MM.1S (cell line): Measurements from ENCODE around the gene WDR45B.

Experiments
- DNase-seq: peaks from one replicate; pipeline ENCODE4 v3.0.0-alpha.2; 2015
- H2AFZ ChIP-seq: fragments of 300-600 bp; sonication (generic); 2 replicates; pipeline ENCODE4 v1.6.0; 2016; ENCODE audit warnings: antibody characterized with exemption, low read length
- H3F3A ChIP-seq: fragments of 300-600 bp; sonication (generic); 2 replicates; pipeline ENCODE4 v1.6.1; 2016; ENCODE audit warnings: mild to moderate bottlenecking, antibody characterized with exemption, low read length, moderate library complexity, mixed read lengths; ENCODE audit not compliant: insufficient read depth
- H3K27ac ChIP-seq: fragments of 300-600 bp; sonication (generic); 2 replicates; pipeline ENCODE4 v1.5.1; 2016; ENCODE audit warnings: mild to moderate bottlenecking, low read length
- H3K27me3 ChIP-seq: fragments of 300-600 bp; sonication (generic); replicated peaks from 2 replicates; pipeline ENCODE4 v1.6.0; 2016; ENCODE audit warnings: low read length; ENCODE audit not compliant: insufficient read depth
- H3K36me3 ChIP-seq: fragments of 300-600 bp; sonication (generic); replicated peaks from 2 replicates; pipeline ENCODE4 v1.6.1; 2016; ENCODE audit warnings: mild to moderate bottlenecking, low read length, mixed read lengths; ENCODE audit not compliant: insufficient read depth
- H3K4me1 ChIP-seq: fragments of 300-600 bp; sonication (generic); 2 replicates; pipeline ENCODE4 v1.6.1; 2016; ENCODE audit warnings: low read length, mixed read lengths
- H3K4me2 ChIP-seq: fragments of 300-600 bp; sonication (generic); 2 replicates; pipeline ENCODE4 v1.6.0; 2016; ENCODE audit warnings: low read depth, low read length
- H3K4me3 ChIP-seq: fragments of 300-600 bp; sonication (generic); 2 replicates; pipeline ENCODE4 v1.5.1; 2016; ENCODE audit warnings: low read length, mixed read lengths
- H3K79me2 ChIP-seq: fragments of 300-600 bp; sonication (generic); 2 replicates; pipeline ENCODE4 v1.6.1; 2016; ENCODE audit warnings: mixed run types, low read length, mixed read lengths
- H3K9ac ChIP-seq: fragments of 300-600 bp; sonication (generic); 2 replicates; pipeline ENCODE4 v1.6.1; 2016; ENCODE audit warnings: low read length, mixed read lengths
- H3K9me2 ChIP-seq: fragments of 300-600 bp; sonication (generic); replicated peaks from 2 replicates; pipeline ENCODE4 v1.6.1; 2016; ENCODE audit warnings: mild to moderate bottlenecking, low read length, mixed read lengths; ENCODE audit not compliant: insufficient read depth
- H3K9me3 ChIP-seq: fragments of 300-600 bp; sonication (generic); replicated peaks from 2 replicates; pipeline ENCODE4 v1.6.1; 2016; ENCODE audit warnings: mild to moderate bottlenecking, low read length, mixed read lengths; ENCODE audit not compliant: insufficient read depth
- H4K20me1 ChIP-seq: fragments of 300-600 bp; sonication (generic); 2 replicates; pipeline ENCODE4 v1.6.1; 2016; ENCODE audit warnings: mild to moderate bottlenecking, low read length, moderate library complexity, mixed read lengths; ENCODE audit not compliant: insufficient read depth
- EZH2 ChIP-seq: fragments of 300-600 bp; sonication (generic); optimal IDR thresholded peaks from 2 replicates; pipeline ENCODE3; 2017; ENCODE audit warnings: low read depth, mild to moderate bottlenecking, antibody characterized with exemption, low read length, mixed read lengths
- EZH2phosphoT487 ChIP-seq: fragments of 300-600 bp; sonication (generic); IDR thresholded peaks from 2 replicates; pipeline ENCODE4 v1.6.1; 2018; ENCODE audit warnings: antibody characterized with exemption, low read length
- TF ChIP-seq, protein P1 (sequence below): fragments of 300-600 bp; sonication (generic); IDR thresholded peaks from 2 replicates; pipeline ENCODE4 v1.5.1; 2016; ENCODE audit warnings: antibody characterized with exemption, low read length, mixed read lengths

WDR45B gene

DNA sequence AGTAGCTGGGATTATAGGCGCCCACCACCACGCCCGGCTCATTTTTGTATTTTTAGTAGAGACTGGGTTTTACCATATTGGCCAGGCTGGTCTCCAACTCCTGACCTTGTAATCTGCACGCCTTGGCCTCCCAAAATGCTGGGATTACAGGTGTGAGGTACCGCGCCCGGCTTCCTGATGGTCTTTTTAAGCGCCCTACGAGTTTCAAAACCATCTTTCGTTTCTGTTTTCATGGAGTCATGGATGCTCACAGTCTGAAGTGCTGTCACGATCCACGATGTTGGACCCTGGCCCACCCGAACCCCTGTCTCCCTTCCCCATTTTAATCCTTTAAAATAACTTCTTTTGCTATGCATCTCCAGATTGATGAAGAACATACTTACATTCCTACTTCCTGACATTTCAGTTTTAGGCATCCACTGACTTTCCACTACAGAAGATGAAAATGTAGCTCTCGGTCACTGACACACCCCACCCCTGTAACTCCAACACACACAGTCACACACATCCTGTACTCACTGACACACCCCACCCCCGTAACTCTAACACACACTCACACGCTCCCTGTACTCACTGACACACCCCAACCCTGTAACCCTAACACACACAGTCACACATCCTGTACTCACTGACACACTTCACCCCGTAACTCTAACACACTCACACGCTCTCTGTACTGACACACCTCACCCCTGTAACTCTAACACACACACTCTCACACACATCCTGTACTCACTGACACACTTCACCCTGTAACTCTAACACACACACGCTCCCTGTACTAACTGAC is 22.6 kb upstream of the WDR45B start:
- Histone ChIP-seq H3K4me2 (no peak overlapping the region), H3K4me3 (no peak overlapping the region), H3K27ac (no peak overlapping the region), H3K9me3 (no peaks in the 10 kb centered on the region), H3K79me2 (no peaks in the 10 kb centered on the region), H3K9ac (no peak overlapping the region), H3K9me2 (no peaks in the 10 kb centered on the region), H2AFZ (no peak overlapping the region), H3F3A (no peaks in the 10 kb centered on the region), H3K27me3 (no peaks in the 10 kb centered on the region), H3K36me3 (no peaks in the 10 kb centered on the region), H3K4me1 (no peaks in the 10 kb centered on the region), H4K20me1 (no peaks in the 10 kb centered on the region)
- TF ChIP-seq EZH2phosphoT487 = no peak
- TF ChIP-seq, protein P1, sequence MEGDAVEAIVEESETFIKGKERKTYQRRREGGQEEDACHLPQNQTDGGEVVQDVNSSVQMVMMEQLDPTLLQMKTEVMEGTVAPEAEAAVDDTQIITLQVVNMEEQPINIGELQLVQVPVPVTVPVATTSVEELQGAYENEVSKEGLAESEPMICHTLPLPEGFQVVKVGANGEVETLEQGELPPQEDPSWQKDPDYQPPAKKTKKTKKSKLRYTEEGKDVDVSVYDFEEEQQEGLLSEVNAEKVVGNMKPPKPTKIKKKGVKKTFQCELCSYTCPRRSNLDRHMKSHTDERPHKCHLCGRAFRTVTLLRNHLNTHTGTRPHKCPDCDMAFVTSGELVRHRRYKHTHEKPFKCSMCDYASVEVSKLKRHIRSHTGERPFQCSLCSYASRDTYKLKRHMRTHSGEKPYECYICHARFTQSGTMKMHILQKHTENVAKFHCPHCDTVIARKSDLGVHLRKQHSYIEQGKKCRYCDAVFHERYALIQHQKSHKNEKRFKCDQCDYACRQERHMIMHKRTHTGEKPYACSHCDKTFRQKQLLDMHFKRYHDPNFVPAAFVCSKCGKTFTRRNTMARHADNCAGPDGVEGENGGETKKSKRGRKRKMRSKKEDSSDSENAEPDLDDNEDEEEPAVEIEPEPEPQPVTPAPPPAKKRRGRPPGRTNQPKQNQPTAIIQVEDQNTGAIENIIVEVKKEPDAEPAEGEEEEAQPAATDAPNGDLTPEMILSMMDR = no peak
- no peak for TF ChIP-seq EZH2
- DNase-seq = no peak

DNA sequence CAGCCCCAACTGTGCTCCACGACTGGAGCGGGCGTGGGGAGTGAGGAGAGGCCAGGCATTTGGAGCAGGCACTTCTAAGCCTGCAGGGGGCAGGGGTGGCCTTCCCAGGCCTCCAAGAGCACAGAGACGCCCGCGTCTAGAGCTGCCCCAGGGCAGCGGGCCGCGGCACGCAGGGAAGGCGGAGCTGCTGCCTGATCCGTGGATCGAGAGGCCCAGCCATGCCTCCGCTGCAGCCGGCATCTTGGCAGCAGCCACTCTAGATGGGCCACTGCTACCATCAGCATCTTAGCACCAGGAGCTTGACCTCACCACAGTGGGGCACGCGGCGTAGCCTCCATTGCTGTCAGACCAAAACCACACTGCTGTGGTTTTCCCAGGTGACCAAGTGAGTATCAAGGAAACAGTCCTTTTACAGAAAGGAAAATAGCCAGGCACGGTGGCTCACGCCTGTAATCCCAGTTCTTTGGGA is 20.4 kb upstream of the WDR45B start:
- Histone ChIP-seq H3K4me2 (no peak overlapping the region), H4K20me1 (no peaks in the 10 kb centered on the region), H3K27ac (no peak overlapping the region), H3K79me2 (no peaks in the 10 kb centered on the region), H3K9ac (no peak overlapping the region), H3K4me3 (no peak overlapping the region), H3K9me2 (no peaks in the 10 kb centered on the region), H3K9me3 (no peaks in the 10 kb centered on the region), H3F3A (no peaks in the 10 kb centered on the region), H2AFZ (no peak overlapping the region), H3K27me3 (no peaks in the 10 kb centered on the region), H3K4me1 (no peaks in the 10 kb centered on the region), H3K36me3 (no peaks in the 10 kb centered on the region)
- DNase-seq = no peak
- TF ChIP-seq, protein P1 = no peak
- TF ChIP-seq EZH2phosphoT487 = no peak
- TF ChIP-seq EZH2 = no peak

DNA sequence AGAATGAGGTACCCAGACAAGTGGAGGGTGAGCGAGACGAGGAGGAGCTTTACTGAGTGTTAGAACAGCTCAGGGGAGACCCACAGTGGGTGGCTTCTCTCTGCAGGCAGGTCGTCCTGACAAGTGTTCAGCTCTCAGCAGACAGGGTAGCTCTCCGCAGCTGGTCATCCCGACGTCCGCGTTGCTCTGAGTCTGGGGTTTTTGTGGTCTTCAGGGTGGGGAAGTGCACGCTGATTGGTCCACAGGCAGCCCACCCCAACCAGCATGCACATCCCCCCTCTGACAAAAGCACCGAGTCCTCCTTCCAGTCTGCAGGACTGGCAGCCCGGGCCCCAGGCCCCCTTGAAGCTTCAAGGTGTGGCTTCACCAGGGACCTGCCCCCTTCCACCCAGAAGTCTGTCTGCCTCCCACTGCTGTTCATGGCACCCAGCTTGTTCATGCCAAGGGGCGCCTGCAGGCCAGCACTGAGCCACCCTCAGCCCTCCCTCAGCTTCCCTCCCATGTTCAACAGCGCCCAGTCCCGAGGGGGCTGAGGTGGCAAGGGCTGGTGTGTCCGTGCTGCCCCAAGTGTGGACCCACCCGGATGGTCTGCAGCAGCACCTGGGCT is 19.9 kb upstream of the WDR45B start:
- Histone ChIP-seq H3K4me3 (no peak overlapping the region), H3K9ac (no peak overlapping the region), H3K4me1 (no peaks in the 10 kb centered on the region), H3K27me3 (no peaks in the 10 kb centered on the region), H3F3A (no peaks in the 10 kb centered on the region), H3K27ac (no peak overlapping the region), H3K9me2 (no peaks in the 10 kb centered on the region), H2AFZ (no peak overlapping the region), H4K20me1 (no peaks in the 10 kb centered on the region), H3K4me2 (no peak overlapping the region), H3K36me3 (no peaks in the 10 kb centered on the region), H3K9me3 (no peaks in the 10 kb centered on the region), H3K79me2 (no peaks in the 10 kb centered on the region)
- DNase-seq = no peak
- TF ChIP-seq EZH2phosphoT487 (no peak), EZH2 (no peak)
- TF ChIP-seq, protein P1 = no peak
